Panc1 (cell line): ENCODE data around the gene MT1E. TPM values are rescaled to one million over a fixed set of nuclear protein-coding genes. Genes with fewer than 3 reads are reported as not detected.

Source experiments
- ATAC-seq: fragments of 200-7000 bp; cut with Tn5 transposase; 2 replicates; pipeline ENCODE4 v1.9.1; 2020; ENCODE audit warnings: mild to moderate bottlenecking, moderate library complexity
- BruUV-seq: library from RNA; stranded (reverse); fragments of 400-500 nt; replicated peaks from 2 replicates; lab custom pipeline; 2021; lab: Mats Ljungman, UMichigan
- CTCF ChIA-PET: fragments of 300-600 bp; sonication (Branson Sonifier 250); formaldehyde crosslinking; loops from one replicate; lab custom pipeline; 2022; ENCODE audit warnings: antibody characterized with exemption; lab: Charles Lee
- POLR2A ChIA-PET: fragments of 300-600 bp; sonication (Branson Sonifier 250); formaldehyde crosslinking; loops from one replicate; lab custom pipeline; 2022; ENCODE audit warnings: antibody characterized with exemption; lab: Charles Lee
- DNase-seq: peaks from one replicate; pipeline ENCODE4 v3.0.0-alpha.2; 2010; ENCODE audit warnings: low read depth, low spot score
- H3K27ac ChIP-seq: 2 replicates; pipeline ENCODE4 v1.5.1; 2011; ENCODE audit warnings: mild to moderate bottlenecking, low read length, inconsistent platforms
- H3K27me3 ChIP-seq: fragments of 200-500 bp; sonication (Bioruptor generic); 2 replicates; pipeline ENCODE4 v1.6.0; 2014; ENCODE audit warnings: low read length, inconsistent platforms; ENCODE audit not compliant: control insufficient read depth, insufficient read depth
- H3K36me3 ChIP-seq: fragments of 200-500 bp; sonication (Bioruptor generic); 2 replicates; pipeline ENCODE4 v1.5.1; 2014; ENCODE audit warnings: inconsistent platforms, mild to moderate bottlenecking, low read length, moderate library complexity; ENCODE audit not compliant: control insufficient read depth, insufficient read depth
- H3K4me1 ChIP-seq: 2 replicates; pipeline ENCODE4 v1.5.1; 2011; ENCODE audit warnings: inconsistent platforms, mild to moderate bottlenecking, low read length, moderate library complexity; ENCODE audit not compliant: control insufficient read depth, insufficient read depth
- H3K4me3 ChIP-seq, 2 experiments: 2 replicates each; pipeline ENCODE4 v1.5.1; 2011 to 2012; ENCODE audit warnings: low read depth in 2 of 2, low read length in 2 of 2, mild to moderate bottlenecking in 2 of 2, inconsistent platforms in 1 of 2, moderate library complexity in 1 of 2
- H3K9me3 ChIP-seq: fragments of 200-500 bp; sonication (Bioruptor generic); 2 replicates; pipeline ENCODE4 v1.5.1; 2014; ENCODE audit warnings: low read depth, mild to moderate bottlenecking, inconsistent platforms, low read length, moderate library complexity; ENCODE audit not compliant: control insufficient read depth, insufficient read depth
- POLR2AphosphoS5 ChIP-seq: IDR thresholded peaks from 2 replicates; pipeline ENCODE4 v1.6.1; 2012; ENCODE audit warnings: mild to moderate bottlenecking, low read depth, low read length, moderate library complexity
- SIN3A ChIP-seq: IDR thresholded peaks from 2 replicates; pipeline ENCODE4 v1.6.1; 2012; ENCODE audit warnings: low read depth, mild to moderate bottlenecking, low read length, moderate library complexity, borderline replicate concordance; ENCODE audit not compliant: insufficient read depth
- TCF7L2 ChIP-seq: IDR thresholded peaks from 2 replicates; pipeline ENCODE4 v1.6.1; 2011; ENCODE audit warnings: mild to moderate bottlenecking, low read depth, low read length, inconsistent platforms
- in situ Hi-C: cut with HindIII; loops from 2 replicates; pipeline ENCODE4 v1.10.0; 2016; ENCODE audit warnings: low sequenced_read_pairs, low pct_unique_long_range_greater_than_20kb
- intact Hi-C: fragments of 100-400 bp; cut with micrococcal nuclease; formaldehyde crosslinking; loops from one replicate; pipeline ENCODE4 v1.10.0; 2022; ENCODE audit not compliant: unreplicated experiment
- total RNA-seq: library from RNA; stranded (reverse); gene quantifications from one replicate; pipeline ENCODE4 v1.2.1, GENCODE V29; 2021; ENCODE audit not compliant: unreplicated experiment
- TF ChIP-seq, protein P1 (sequence below): fragments of 450-650 bp; IDR thresholded peaks from 2 replicates; pipeline ENCODE4 v1.5.1; 2017; ENCODE audit warnings: mild to moderate bottlenecking
- TF ChIP-seq, protein P2 (sequence below), 2 experiments: IDR thresholded peaks; 2 replicates each; pipeline ENCODE4 v1.6.1; 2011 to 2012; ENCODE audit warnings: low read depth in 2 of 2, control low read depth in 1 of 2, low read length in 1 of 2, mild to moderate bottlenecking in 1 of 2, moderate library complexity in 1 of 2; ENCODE audit not compliant: insufficient read depth in 1 of 2

Gene MT1E
- total RNA-seq, 1 experiment from 2014 or later: 170 TPM

DNA sequence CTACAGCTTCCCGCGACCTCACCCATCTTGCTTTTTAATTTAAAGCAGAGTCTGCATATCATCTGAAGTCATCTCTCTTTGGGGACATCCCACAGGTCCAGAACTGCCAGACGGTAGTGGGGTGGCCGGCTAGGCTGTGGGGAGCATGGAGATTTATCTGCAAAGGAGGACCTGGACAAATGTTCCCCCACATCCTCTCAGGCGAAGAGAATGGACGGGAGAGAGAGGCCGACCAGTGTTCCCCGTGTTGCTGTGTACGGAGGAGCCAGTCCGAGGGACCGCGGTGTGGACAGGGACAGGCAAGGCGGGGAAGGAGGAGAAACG lies 6.2 kb downstream of the MT1E start:
- POLR2A ChIA-PET: no interaction called here
- Histone ChIP-seq H3K4me1 (peaks cover 13% of the 10 kb centered on the region), H3K27ac (peak overlapping the region; percentile 39; the same call in 1 of the 2 replicates), H3K27me3 (no peaks in the 10 kb centered on the region), H3K36me3 (no peaks in the 10 kb centered on the region), H3K4me3 (peak overlapping the region; percentile 18 to 22; a peak in 3 of 4 replicates), H3K9me3 (no peaks in the 10 kb centered on the region)
- intact Hi-C loops: no loop called here
- BruUV-seq: no TSS peak
- DNase-seq (no peak), ATAC-seq (no peak)
- in situ Hi-C loops: no loop called here
- TF ChIP-seq, protein P1, sequence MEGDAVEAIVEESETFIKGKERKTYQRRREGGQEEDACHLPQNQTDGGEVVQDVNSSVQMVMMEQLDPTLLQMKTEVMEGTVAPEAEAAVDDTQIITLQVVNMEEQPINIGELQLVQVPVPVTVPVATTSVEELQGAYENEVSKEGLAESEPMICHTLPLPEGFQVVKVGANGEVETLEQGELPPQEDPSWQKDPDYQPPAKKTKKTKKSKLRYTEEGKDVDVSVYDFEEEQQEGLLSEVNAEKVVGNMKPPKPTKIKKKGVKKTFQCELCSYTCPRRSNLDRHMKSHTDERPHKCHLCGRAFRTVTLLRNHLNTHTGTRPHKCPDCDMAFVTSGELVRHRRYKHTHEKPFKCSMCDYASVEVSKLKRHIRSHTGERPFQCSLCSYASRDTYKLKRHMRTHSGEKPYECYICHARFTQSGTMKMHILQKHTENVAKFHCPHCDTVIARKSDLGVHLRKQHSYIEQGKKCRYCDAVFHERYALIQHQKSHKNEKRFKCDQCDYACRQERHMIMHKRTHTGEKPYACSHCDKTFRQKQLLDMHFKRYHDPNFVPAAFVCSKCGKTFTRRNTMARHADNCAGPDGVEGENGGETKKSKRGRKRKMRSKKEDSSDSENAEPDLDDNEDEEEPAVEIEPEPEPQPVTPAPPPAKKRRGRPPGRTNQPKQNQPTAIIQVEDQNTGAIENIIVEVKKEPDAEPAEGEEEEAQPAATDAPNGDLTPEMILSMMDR: no peak
- TF ChIP-seq POLR2AphosphoS5 (no peak), TCF7L2 (no peak), SIN3A (no peak)
- TF ChIP-seq, protein P2, sequence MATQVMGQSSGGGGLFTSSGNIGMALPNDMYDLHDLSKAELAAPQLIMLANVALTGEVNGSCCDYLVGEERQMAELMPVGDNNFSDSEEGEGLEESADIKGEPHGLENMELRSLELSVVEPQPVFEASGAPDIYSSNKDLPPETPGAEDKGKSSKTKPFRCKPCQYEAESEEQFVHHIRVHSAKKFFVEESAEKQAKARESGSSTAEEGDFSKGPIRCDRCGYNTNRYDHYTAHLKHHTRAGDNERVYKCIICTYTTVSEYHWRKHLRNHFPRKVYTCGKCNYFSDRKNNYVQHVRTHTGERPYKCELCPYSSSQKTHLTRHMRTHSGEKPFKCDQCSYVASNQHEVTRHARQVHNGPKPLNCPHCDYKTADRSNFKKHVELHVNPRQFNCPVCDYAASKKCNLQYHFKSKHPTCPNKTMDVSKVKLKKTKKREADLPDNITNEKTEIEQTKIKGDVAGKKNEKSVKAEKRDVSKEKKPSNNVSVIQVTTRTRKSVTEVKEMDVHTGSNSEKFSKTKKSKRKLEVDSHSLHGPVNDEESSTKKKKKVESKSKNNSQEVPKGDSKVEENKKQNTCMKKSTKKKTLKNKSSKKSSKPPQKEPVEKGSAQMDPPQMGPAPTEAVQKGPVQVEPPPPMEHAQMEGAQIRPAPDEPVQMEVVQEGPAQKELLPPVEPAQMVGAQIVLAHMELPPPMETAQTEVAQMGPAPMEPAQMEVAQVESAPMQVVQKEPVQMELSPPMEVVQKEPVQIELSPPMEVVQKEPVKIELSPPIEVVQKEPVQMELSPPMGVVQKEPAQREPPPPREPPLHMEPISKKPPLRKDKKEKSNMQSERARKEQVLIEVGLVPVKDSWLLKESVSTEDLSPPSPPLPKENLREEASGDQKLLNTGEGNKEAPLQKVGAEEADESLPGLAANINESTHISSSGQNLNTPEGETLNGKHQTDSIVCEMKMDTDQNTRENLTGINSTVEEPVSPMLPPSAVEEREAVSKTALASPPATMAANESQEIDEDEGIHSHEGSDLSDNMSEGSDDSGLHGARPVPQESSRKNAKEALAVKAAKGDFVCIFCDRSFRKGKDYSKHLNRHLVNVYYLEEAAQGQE (IDR thresholded peaks at IDR 0.05; ENCODE audit: insufficient read depth in 1 of 2, low read depth in 2 of 2, low read length in 1 of 2): no peak
- CTCF ChIA-PET: no interaction called here

DNA sequence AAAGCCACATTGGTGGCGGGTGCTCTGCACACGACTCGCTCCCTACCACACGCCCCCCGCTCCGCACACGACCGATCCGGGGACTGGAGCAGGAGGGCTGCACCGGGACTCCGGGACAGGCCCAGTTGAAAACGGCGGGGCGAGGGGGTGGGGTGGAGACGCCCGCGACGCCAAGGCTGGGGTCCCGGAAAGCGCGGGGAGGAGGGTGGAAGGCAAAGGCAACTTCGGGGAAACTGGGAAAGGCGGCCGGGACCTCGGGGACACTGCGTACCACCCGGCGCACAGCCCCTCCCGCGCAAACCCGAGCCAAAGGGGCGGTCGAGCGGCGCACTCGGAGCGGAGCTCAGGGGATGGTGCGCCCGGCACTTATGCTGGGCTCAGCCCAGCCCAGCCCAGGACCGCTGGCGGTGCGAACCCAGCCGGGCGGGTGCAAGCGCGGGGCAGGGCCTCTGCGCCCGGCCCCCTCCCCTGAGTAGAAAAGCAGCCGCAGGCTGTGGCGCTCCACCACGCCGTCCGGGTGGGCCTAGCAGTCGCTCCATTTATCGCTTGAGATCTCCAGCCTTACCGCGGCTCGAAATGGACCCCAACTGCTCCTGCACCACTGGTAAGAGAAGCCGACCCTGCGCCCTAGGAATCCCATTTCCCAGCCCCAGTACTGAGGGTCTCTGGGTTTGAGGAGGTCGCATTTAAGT lies 6.7 kb downstream of the MT1E start, which contains the start of gene MT1M:
Gene MT1M (plus strand): TSS at position 504 of the 692 bp plus-strand sequence. CDS start 73 bp downstream, at position 577.
- Histone ChIP-seq H3K4me1 (peaks cover 13% of the 10 kb centered on the region), H3K27me3 (no peaks in the 10 kb centered on the region), H3K4me3 (peak within 1 kb of the TSS; percentile 18 to 22; a peak in 3 of 4 replicates), H3K36me3 (no peaks in the 10 kb centered on the region), H3K27ac (peak within 1 kb of the TSS; percentile 39), H3K9me3 (no peaks in the 10 kb centered on the region)
- ChIA-PET POLR2A (no interaction called here), CTCF (no interaction called here)
- peak; percentile 43; the same call in 1 of the 2 replicates for ATAC-seq
- intact Hi-C loops: no loop called here
- DNase-seq: no peak
- in situ Hi-C loops: no loop called here
- TF ChIP-seq TCF7L2 (no peak), POLR2AphosphoS5 (no peak), SIN3A (no peak)
- TF ChIP-seq, protein P2 (IDR thresholded peaks at IDR 0.05; ENCODE audit: insufficient read depth in 1 of 2, low read depth in 2 of 2, low read length in 1 of 2): no peak
- TF ChIP-seq, protein P1: no peak
- BruUV-seq: no TSS peak
